ENCODE measurements around the gene DRG2. TPM values are rescaled to one million over a fixed set of nuclear protein-coding genes. Genes with fewer than 3 reads are reported as not detected.

Gene DRG2
- total RNA-seq, 1 donor from 2014 or later: 13.0 TPM

GRCh38 chr17:18115517-18115916, 27.8 kb downstream of the DRG2 start:
- ATAC-seq (peak; percentile 78), DNase-seq (ENCODE audit: low spot score) (peak; percentile 96)

- peak; percentile 63 for ATAC-seq
- DNase-seq (ENCODE audit: low spot score): peak; percentile 80
Observed at GRCh38 chr17:18116078-18116477, 28.3 kb downstream of the DRG2 start.

- ATAC-seq (peak; percentile 59), DNase-seq (ENCODE audit: low spot score) (peak; percentile 95)
Observed at GRCh38 chr17:18117533-18117932, 29.8 kb downstream of the DRG2 start.

- DNase-seq (ENCODE audit: low spot score) (no peak), ATAC-seq (peak; percentile 25)
Observed at GRCh38 chr17:18117982-18118975, 30.5 kb downstream of the DRG2 start.

GRCh38 chr17:18119166-18119745, 31.5 kb downstream of the DRG2 start:
- no peak for DNase-seq (ENCODE audit: low spot score)

GRCh38 chr17:18119938-18120337, 32.2 kb downstream of the DRG2 start:
- ATAC-seq: no peak
- DNase-seq (ENCODE audit: low spot score): no peak

More at GRCh38 chr17:18119166-18119745, 31.5 kb downstream of the DRG2 start:
- no peak for ATAC-seq

- DNase-seq (ENCODE audit: low spot score): no peak
- ATAC-seq: no peak
Observed at GRCh38 chr17:18120461-18121017, 32.8 kb downstream of the DRG2 start.

GRCh38 chr17:18121144-18121910, 33.6 kb downstream of the DRG2 start:
- ATAC-seq: no peak

GRCh38 chr17:18122990-18123753, 35.4 kb downstream of the DRG2 start:
- ATAC-seq (no peak), DNase-seq (ENCODE audit: low spot score) (no peak)

More at GRCh38 chr17:18121144-18121910, 33.6 kb downstream of the DRG2 start:
- no peak for DNase-seq (ENCODE audit: low spot score)

GRCh38 chr17:18124345-18125126, 36.8 kb downstream of the DRG2 start:
- no peak for DNase-seq (ENCODE audit: low spot score)
- no peak for ATAC-seq

GRCh38 chr17:18129041-18129502, 41.3 kb downstream of the DRG2 start:
- peak; percentile 94 for ATAC-seq
- peak; percentile 95 for DNase-seq (ENCODE audit: low spot score)

- DNase-seq (ENCODE audit: low spot score) (no peak), ATAC-seq (no peak)
Observed at GRCh38 chr17:18132711-18133110, 45.0 kb downstream of the DRG2 start.

GRCh38 chr17:18136357-18136756, 48.6 kb downstream of the DRG2 start:
- ATAC-seq: no peak
- no peak for DNase-seq (ENCODE audit: low spot score)

GRCh38 chr17:18138065-18138749, 50.5 kb downstream of the DRG2 start:
- ATAC-seq (peak; percentile 56), DNase-seq (ENCODE audit: low spot score) (peak; percentile 86)

GRCh38 chr17:18139092-18139491, 51.3 kb downstream of the DRG2 start:
- DNase-seq (ENCODE audit: low spot score) (no peak), ATAC-seq (no peak)

GRCh38 chr17:18139498-18139897, 51.8 kb downstream of the DRG2 start:
- DNase-seq (ENCODE audit: low spot score): peak; percentile 97
- peak; percentile 77 for ATAC-seq

- peak; percentile 74 for DNase-seq (ENCODE audit: low spot score)
- peak; percentile 60 for ATAC-seq
Observed at GRCh38 chr17:18139949-18140348, 52.2 kb downstream of the DRG2 start.

- DNase-seq (ENCODE audit: low spot score) (no peak), ATAC-seq (no peak)
Observed at GRCh38 chr17:18140648-18141047, 52.9 kb downstream of the DRG2 start.
